UCSD-AML1 (cell line): ENCODE measurements around the gene RIMKLA.

Source experiments
- DNase-seq: peaks from one replicate; lab custom pipeline; 2025; ENCODE audit not compliant: unreplicated experiment; lab: John Stamatoyannopoulos, UW

Gene RIMKLA

GRCh38 chr1:42380586-42381279 is at the start of gene RIMKLA:
Gene RIMKLA (plus strand): TSS chr1:42380792. CDS start chr1:42380935, 143 bp downstream.
- DNase-seq, result peak; percentile 49

- no peak for DNase-seq
Measured at GRCh38 chr1:42332877-42333276, 47.7 kb upstream of the RIMKLA start.

- DNase-seq, result no peak
Measured at GRCh38 chr1:42333662-42334239, 46.8 kb upstream of the RIMKLA start.

GRCh38 chr1:42334240-42335049 is 46.1 kb upstream of the RIMKLA start:
- peak; percentile 61 for DNase-seq

GRCh38 chr1:42335050-42335808 is 45.4 kb upstream of the RIMKLA start, which contains the start of gene FOXJ3:
Gene FOXJ3 (minus strand): TSS chr1:42335235. CDS start chr1:42311093, 24,142 bp downstream.
- DNase-seq, result peak; percentile 95

GRCh38 chr1:42335809-42336518 is 44.6 kb upstream of the RIMKLA start:
- no peak for DNase-seq

- no peak for DNase-seq
Measured at GRCh38 chr1:42336978-42337377, 43.6 kb upstream of the RIMKLA start.

GRCh38 chr1:42340093-42340492 is 40.5 kb upstream of the RIMKLA start:
- no peak for DNase-seq

- DNase-seq, result no peak
Measured at GRCh38 chr1:42340901-42341300, 39.7 kb upstream of the RIMKLA start.

GRCh38 chr1:42343049-42343448 is 37.5 kb upstream of the RIMKLA start:
- DNase-seq, result no peak

GRCh38 chr1:42348498-42348897 is 32.1 kb upstream of the RIMKLA start:
- DNase-seq, result no peak

GRCh38 chr1:42350086-42350485 is 30.5 kb upstream of the RIMKLA start:
- DNase-seq, result no peak

- DNase-seq, result no peak
Measured at GRCh38 chr1:42358791-42359190, 21.8 kb upstream of the RIMKLA start.

GRCh38 chr1:42359466-42359865 is 21.1 kb upstream of the RIMKLA start:
- no peak for DNase-seq

GRCh38 chr1:42364089-42364488 is 16.5 kb upstream of the RIMKLA start:
- DNase-seq, result no peak

GRCh38 chr1:42364542-42364941 is 16.1 kb upstream of the RIMKLA start:
- DNase-seq, result no peak

- no peak for DNase-seq
Measured at GRCh38 chr1:42365118-42365517, 15.5 kb upstream of the RIMKLA start.

- no peak for DNase-seq
Measured at GRCh38 chr1:42368096-42368795, 12.3 kb upstream of the RIMKLA start.

- no peak for DNase-seq
Measured at GRCh38 chr1:42369471-42369870, 11.1 kb upstream of the RIMKLA start.
